Right ventricle myocardium superior (tissue), 1 donor: ENCODE data around the gene CAPNS2. TPM values are rescaled to one million over a fixed set of nuclear protein-coding genes. Genes with fewer than 3 reads are reported as not detected.
"Not testable (repeated sequence)": the region's sequence is repeated elsewhere in the genome, so short reads cannot be mapped to it uniquely, and the experiment has no call there.

Source experiments
- ATAC-seq: fragments of 200-7000 bp; cut with Tn5 transposase; one replicate; pipeline ENCODE4 v1.9.1; 2020; ENCODE audit warnings: mild to moderate bottlenecking; ENCODE audit not compliant: poor library complexity
- DNase-seq: peaks from one replicate; pipeline ENCODE4 v3.0.0-alpha.2; 2020
- intact Hi-C: fragments of 100-400 bp; cut with DNase I; formaldehyde crosslinking; loops from one replicate; pipeline ENCODE4 v1.11.2; 2022
- total RNA-seq: library from RNA; stranded (reverse); fragmentation: NEBNext Ultra II Directional; extraction: Animal tissue kit (Norgen Biotek cat#: 25700); gene quantifications from one replicate; pipeline ENCODE4 v1.2.1, GENCODE V29; 2021
- donor health status: DM: no; HTN: yes; CAD: no; lungs with severe emphysema.

CAPNS2 gene
- total RNA-seq, 1 donor from 2014 or later: not detected

DNA sequence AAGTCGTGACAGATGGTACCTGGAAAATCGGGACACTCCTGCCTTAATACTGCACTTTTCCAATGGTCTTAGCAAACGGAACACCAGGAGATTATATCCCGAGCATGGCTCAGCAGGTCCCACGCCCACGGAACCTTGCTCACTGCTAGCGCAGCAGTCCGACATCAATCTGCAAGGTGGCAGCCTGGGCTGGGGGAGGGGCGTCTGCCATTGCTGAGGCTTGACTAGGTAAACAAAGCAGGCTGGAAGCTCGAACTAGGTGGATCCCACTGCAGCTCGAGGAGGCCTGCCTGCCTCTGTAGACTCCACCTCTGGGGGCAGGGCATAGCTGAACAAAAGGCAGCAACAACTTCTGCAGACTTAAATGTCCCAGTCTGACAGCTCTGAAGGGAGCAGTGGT, 49.2 kb downstream of the CAPNS2 start:
- intact Hi-C loops, ATAC-seq, DNase-seq: not testable (repeated sequence)

Other genes starting within 250 kb of the CAPNS2 start
- gene IRX6, start 242.5 kb upstream of the CAPNS2 start, total RNA-seq: 1.4 TPM
- gene MMP2, start 87.5 kb upstream of the CAPNS2 start, total RNA-seq: 102 TPM
- gene LPCAT2, start 57.6 kb upstream of the CAPNS2 start, total RNA-seq: 9.6 TPM
- not detected for gene SLC6A2, start 89.3 kb downstream of the CAPNS2 start, total RNA-seq